A172 (cell line): Measurements from ENCODE around the gene TRMT61A. TPM values are rescaled to one million over a fixed set of nuclear protein-coding genes. Genes with fewer than 3 reads are reported as not detected.

ENCODE experiments used
- DNase-seq: peaks from one replicate; pipeline ENCODE4 v3.0.0-alpha.2; 2015; ENCODE audit warnings: low spot score
- total RNA-seq: library from RNA; depleted of rRNA; stranded (reverse); fragments of >200 nt; shearing (Covaris generic); gene quantifications from 2 replicates; pipeline ENCODE4 v1.2.3, GENCODE V29; 2014

Gene TRMT61A
- total RNA-seq, 1 experiment from 2014 or later: 10.2 TPM

GRCh38 chr14:103535081-103535890, 6.3 kb downstream of the TRMT61A start:
- DNase-seq: no peak

- no peak for DNase-seq
Measured at GRCh38 chr14:103535891-103536565, 7.0 kb downstream of the TRMT61A start.

DNA sequence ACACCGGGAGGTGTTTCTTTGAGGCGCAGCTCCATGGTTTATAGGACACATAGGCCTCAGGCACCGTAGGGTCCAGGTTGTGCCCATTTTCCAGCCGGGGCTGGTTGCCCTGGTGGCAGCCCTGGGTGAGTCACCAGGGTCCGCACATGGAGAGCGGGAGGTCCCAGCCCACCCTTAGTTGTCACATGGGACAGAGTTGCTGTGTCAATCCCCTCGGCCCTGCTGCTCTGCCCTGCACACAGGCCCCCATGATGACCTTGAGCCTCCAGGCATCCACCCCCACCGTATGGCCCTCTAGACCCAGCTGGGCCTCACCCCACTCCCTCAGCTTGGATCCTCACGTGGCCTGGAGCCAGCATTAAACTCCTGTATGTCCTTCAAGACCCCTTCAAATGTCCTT, 7.7 kb downstream of the TRMT61A start:
- DNase-seq: no peak

DNA sequence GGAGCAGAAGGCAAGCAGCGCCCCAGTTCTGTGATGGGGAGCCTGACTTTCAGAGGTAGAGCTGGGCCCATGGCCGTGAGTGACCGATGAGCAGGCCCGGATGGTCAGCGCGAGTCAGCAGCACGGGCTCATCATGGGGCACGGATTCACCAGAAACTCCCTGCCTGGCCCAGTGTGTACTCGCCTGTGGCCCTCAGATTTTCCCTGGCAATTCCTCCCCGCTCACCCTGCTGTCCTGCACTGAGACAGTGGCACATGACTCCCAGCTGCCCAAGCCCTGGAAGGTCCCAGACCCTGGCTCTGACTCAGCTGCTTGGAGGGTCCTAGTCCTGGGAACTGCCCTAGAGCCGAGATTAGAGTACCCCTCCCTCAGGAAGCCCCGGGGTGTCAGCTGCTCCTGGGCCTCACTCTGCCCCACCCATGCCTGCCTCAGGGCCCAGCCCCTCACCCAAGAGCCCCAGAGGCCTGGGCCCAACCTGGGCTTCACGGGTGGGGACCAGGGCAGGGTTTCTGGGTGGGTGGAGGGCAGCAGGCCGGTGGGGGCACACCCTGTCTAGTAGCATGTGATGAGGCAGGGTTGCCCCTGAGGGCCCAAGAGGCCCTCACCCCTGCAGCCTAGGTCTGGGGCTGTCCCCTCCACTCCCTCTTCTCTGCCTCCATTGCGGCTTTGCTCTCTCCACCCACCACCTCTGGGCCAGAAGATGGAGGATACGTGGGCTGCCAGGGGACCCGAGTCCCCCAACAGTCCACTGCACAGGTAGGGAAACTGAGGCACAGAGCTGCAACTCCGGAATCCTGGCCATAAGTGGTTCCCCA, 8.4 kb downstream of the TRMT61A start:
- no peak for DNase-seq

DNA sequence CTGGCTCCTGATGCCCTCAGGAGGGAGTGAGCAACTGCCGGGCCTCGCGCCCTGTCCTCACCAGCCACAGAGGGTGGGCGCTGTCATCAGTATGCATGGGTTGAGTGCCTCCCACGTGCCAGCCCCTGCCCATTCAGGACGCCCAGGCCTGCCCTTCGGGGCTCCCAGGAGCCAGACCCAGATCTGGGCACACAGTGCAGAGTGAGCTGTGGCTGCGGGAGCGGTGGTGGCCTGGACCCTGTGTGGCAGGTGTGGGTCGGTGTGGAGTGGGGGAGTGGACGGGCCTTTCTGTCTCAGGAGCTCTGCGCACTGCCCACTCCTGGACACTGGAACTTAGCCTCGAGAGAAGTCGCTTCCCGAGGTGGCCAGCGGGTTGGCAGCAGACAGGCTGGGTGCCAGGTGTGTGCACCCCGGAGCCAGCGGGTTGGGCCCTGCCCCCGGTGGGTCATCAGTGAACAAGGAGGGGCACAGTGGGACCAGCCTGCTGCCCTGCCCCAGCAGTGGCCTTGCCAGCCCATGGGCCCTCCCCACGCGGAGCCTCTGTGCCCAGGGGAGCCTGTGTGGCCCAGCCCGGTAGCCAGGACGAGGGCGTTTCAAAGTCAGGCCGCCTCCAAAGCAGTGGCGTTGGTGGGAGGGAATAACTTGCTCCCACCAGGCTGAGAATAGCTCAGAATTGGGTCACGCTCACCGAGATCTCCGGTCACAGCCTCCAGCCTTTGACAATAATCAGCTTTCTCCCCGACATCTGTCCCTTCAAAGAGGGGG, 9.5 kb downstream of the TRMT61A start:
- no peak for DNase-seq

- DNase-seq: no peak
Measured at GRCh38 chr14:103539056-103539825, 10.2 kb downstream of the TRMT61A start.

DNA sequence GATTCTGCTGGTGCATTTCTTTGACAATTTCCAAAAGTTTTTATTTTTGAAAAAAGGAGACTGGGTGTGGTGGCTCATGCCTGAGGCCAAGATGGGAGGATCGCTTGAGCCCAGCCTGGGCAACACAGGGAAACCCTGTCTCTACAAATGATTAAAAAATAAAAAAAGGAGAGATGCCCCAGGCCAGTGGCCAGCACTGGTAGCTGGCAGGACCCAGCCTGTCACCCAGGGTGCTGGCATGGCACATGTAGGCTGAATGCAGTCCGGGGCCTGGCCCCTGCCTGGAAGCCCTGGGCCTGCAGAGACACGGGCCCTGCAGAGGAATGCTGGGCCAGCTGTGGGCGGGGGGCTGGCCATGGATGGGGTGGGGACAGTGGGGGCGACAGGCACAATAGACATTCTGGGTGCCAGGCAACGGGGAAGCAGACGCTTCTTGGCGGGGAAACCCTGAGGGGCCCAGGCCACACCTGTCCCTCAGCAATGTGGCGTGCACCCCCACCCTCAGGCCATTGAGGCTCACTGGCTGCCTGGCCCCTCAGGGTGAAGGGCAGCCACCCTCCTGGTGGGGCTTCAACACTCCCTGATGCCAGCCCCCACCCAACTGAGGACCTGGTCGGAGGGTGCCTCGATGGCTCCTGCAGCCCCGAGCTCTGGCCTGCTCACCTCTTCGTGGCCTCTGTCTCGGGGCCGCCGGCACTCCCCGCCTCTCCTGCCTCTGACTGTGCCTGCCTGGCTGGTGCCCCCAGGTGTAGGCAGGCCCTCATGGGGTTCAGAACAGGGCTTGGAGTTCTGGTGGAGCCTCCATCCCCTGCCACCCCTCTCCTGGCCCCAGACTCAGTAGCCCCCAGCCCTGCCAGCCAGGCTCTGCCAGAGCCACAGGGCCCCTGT, 12.1 kb downstream of the TRMT61A start:
- no peak for DNase-seq

DNA sequence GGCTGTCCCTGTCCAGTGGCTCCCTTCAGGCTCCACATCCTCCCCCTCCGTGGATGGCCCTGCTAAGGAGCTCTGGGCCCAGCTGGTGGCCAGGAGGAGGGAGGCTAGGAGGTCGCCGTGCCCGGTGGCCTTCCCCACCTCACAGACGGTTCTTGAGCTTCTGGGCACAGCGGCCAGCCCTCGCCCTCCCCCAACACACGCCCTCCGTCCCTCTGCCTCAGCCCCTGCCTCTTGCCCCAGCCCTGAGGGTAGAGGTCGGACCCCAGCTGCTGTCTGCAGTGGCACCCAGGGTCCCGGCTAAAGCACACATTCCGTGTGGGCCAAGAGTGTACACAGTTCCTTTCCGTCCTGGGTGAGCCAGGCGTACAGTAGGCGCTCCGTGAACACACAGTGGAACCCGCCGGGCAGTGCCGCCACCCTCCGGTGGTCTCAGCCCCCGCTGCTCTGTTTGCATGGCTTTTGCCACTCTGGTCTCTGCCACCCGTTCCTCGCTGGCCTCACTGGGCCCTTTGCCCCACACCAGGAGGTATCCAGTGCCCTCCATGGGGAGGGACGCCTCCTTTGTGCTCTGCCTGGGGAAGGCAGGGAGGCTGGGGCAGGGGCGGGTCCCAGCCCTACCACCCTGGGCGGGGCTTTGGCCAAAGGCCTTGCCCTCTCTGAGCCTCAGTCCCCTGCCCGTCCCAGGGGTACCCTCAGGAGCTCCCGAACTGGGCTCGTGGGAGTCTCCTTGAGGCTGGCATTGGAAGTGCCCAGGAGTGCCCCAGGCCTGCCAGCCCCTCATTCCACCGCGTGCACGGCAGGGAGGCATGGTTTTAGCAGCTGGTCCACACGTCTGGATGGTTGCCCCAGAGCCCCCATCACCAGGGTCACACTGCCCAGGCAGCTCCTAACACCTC, 13.0 kb downstream of the TRMT61A start:
- DNase-seq: peak; percentile 23

DNA sequence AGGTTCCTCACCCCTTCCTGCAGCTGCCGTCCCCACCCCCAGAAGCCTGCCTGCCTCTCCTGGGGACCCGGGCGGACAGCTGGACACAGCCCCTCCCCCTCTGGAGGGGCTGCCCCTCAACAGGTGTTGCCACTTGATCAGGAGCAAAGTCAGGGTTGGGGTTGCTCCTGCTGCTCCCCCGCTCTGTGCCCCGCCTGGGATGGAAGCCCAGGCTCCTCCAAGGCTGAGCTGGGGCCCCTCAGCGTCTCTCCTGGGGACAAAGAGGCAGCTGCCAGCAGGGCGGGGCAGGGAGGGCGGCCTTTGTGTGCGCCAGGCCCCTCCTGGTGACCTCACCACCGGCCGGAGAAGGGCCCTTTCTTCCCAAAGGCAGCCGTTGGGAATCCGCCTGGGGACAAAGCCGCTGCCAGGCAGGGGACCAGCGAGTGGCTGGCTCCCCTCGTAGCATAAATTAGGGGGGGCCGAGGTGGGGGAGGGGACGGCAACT, 13.7 kb downstream of the TRMT61A start:
- peak; percentile 57 for DNase-seq

DNA sequence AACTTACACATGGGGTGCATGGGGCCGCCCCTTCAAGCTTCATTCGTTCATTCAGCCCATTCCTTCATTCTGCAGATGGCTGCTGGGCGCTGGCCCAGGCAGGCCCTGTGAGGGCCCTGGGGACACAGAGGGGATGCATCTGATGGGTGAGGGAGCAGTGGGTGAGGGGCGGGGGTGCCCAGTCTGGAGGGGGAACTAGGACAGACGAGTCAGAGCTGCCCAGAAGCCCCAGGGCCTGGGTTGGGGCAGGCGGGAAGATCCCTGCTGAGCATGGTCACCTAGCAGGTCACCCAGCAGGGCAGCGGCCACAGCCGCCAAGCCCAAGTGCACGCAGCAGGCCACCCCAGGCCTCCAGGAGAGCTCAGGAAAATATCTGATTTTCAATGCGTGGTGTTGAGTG, 14.1 kb downstream of the TRMT61A start:
- DNase-seq: no peak

GRCh38 chr14:103543721-103544387, 14.9 kb downstream of the TRMT61A start:
- no peak for DNase-seq

- no peak for DNase-seq
Measured at GRCh38 chr14:103544388-103545218, 15.6 kb downstream of the TRMT61A start.

DNA sequence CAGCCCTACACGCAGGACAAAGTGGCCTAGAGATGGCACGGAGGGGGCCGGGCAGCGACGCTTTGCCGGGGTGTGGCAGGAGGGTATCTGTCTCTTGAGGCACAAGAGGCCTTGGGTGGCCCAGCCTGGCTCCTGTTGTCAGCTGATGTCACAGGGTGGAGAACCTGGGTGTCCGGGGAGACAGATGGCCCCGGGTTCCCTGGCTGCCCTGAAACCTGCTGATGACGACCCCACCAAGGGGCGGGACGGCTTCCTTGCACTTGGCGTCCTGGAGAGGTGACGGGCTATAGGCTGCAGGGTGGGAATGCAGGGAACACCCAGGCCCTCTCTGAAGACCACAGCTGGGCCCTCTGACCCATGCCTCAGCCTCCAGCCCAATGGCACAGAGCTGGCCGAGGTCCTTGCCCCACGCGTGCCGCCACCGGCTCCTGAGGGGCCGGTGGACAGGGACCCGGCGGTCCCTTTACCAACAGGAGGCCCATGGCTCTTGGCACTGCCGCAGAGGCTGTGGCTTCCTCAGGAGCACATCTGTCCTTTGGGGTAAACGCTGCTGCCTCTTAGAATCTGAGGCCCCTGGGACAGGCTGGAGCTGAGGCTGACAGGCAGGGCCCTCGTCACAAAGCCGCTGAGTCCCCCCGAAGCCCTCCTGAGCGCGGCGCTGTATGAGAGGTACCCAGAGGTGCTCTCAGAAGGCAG, 16.4 kb downstream of the TRMT61A start:
- no peak for DNase-seq

DNA sequence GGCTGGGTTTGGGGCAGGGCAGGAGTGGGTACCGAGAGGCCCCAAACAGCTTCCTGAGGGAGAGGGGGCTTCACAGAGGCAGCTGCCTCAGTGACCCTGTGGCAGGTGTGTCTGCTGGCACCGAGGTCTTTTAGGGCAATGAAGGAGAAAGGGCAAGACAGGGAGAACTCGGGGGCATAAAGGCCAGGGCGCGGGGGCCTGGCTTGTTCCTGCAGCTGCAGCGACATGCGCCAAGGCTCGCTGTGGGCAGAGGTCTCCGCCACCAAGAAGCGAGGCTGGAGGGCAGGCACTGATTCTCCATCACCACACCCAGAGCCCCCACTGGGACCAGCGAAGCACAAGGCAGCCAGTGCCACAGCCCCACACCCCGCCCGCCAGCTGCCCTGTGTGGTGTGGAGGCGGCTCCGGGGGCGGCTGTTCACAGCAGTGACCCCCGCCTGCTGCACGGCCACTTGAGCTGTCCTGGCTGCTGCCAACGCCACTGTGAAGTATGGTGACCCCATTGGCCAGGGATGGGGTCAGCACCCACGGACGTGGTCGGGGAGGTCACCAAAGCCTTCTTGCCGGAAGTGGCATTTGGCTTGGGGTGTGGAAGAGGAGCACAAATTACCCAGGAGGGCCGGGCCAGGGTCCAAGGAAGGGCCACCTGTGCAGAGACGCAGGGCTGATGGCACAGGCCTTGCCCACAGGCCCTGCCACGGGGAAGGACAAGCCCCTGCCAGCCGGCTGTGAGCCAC, 17.1 kb downstream of the TRMT61A start:
- no peak for DNase-seq

- DNase-seq: no peak
Measured at GRCh38 chr14:103546652-103547454, 17.9 kb downstream of the TRMT61A start.
